ENCODE data around the gene BDKRB2. TPM values are rescaled to one million over a fixed set of nuclear protein-coding genes. Genes with fewer than 3 reads are reported as not detected.

The BDKRB2 gene
- total and polyA plus RNA-seq, 2 of the 13 experiments (the other 11 are each of a cell fraction or from before 2014, with no cell fraction given): 0.03 TPM; not detected in 1

DNA sequence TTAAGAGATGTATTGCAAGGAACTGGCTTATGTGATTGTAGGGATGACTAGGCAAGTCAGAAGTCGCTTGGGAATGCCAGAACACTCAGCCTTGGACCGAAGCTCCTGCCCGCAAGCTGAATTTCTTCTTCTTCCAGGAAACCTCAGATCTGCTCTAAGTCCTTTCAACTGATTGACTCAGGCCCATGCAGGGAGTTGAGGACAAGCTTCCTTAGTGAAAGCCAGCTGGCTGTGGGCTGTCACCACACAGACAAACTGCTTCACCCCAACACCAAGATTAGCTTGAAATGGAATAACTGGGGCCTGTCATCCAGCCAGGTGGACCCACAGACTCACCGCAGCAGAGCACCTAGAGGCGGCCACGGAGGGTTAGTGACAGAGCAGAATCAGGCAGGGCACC is 24.7 kb downstream of the BDKRB2 start (continued):
- TF ChIP-seq NRL (CRISPR knock-in tag; IDR thresholded peaks at IDR 0.05; ENCODE audit: borderline replicate concordance) (no peak), ZNF329 (CRISPR knock-in tag; IDR thresholded peaks at IDR 0.05; ENCODE audit: low read depth) (no peak), ZNF546 (CRISPR knock-in tag; conservative IDR thresholded peaks at IDR 0.05) (no peak), ZNF121 (CRISPR knock-in tag; IDR thresholded peaks at IDR 0.05) (no peak), ZNF451 (CRISPR knock-in tag; IDR thresholded peaks at IDR 0.05) (no peak)
- TF ChIP-seq, protein P1, sequence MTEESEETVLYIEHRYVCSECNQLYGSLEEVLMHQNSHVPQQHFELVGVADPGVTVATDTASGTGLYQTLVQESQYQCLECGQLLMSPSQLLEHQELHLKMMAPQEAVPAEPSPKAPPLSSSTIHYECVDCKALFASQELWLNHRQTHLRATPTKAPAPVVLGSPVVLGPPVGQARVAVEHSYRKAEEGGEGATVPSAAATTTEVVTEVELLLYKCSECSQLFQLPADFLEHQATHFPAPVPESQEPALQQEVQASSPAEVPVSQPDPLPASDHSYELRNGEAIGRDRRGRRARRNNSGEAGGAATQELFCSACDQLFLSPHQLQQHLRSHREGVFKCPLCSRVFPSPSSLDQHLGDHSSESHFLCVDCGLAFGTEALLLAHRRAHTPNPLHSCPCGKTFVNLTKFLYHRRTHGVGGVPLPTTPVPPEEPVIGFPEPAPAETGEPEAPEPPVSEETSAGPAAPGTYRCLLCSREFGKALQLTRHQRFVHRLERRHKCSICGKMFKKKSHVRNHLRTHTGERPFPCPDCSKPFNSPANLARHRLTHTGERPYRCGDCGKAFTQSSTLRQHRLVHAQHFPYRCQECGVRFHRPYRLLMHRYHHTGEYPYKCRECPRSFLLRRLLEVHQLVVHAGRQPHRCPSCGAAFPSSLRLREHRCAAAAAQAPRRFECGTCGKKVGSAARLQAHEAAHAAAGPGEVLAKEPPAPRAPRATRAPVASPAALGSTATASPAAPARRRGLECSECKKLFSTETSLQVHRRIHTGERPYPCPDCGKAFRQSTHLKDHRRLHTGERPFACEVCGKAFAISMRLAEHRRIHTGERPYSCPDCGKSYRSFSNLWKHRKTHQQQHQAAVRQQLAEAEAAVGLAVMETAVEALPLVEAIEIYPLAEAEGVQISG (CRISPR knock-in tag; IDR thresholded peaks at IDR 0.05): no peak

DNA sequence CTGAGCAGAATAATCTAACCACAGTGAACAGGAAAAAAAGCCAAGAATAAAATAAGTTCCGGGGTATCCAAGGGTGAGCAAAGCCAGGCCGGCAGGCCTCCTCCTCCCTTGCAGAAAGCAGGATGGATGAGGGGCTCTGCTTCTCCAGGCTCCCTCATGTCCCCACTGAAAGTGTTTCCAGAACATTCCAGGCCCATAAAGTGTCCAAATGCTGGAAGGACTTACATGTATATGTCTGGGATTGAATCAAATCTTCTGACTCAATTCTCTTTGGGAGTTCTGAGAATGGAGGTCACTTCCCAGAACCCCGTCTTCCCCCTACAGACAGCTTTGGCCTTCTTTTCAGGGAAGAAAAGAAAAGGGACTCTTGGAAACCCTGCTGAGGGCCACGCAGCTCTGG is 26.4 kb downstream of the BDKRB2 start:
- WGBS (ENCODE audit: low lambda C conversion rate): 58% methylated on average over 4 of the region's 4 CpGs
- Histone ChIP-seq H2AFZ (ENCODE audit: low read length) (no peak overlapping the region), H4K20me1 (ENCODE audit: insufficient read depth, low read length) (no peaks in the 10 kb centered on the region), H3K4me1 (ENCODE audit: insufficient read depth, low read length) (no peaks in the 10 kb centered on the region), H3K27me3 (ENCODE audit: control insufficient read depth in 1 of 2, insufficient read depth in 2 of 2, low read length in 2 of 2) (peaks cover 0 to 14% of the 10 kb centered on the region in 2 experiments; a peak in 2 of 5 replicates), H3K79me2 (ENCODE audit: insufficient read depth, low read length) (no peaks in the 10 kb centered on the region), H3K9me3 (ENCODE audit: low read length) (no peaks in the 10 kb centered on the region), H3K36me3 (replicated peaks in 1 of 2; ENCODE audit: control insufficient read depth in 1 of 2, insufficient read depth in 2 of 2, low read length in 2 of 2) (no peaks in the 10 kb centered on the region), H3K4me2 (ENCODE audit: low read depth, low read length) (no peak overlapping the region), H3K27ac (ENCODE audit: extremely low read length, insufficient read depth, low read length) (no peak overlapping the region), H3K4me3 (replicated peaks in 1 of 3; ENCODE audit: insufficient read depth in 1 of 3, low read depth in 2 of 3, low read length in 3 of 3) (no peak overlapping the region), H3K9ac (ENCODE audit: insufficient read depth, low read depth, low read length) (no peak overlapping the region)
- FAIRE-seq (no peak), ATAC-seq (no peak), DNase-seq (ENCODE audit: low spot score) (no peak)
- no TSS peak for BruUV-seq (replicated peaks)
- in situ Hi-C loops (cut with HindIII; ENCODE audit: extremely low pct_ligation_motif_present, low pct_unique_long_range_greater_than_20kb): no loop called here
- POLR2A ChIA-PET: no interaction called here
- CTCF ChIA-PET (ENCODE audit: low intra/inter-chr PET ratio, low total read pairs): no interaction called here
- intact Hi-C loops (cut with micrococcal nuclease; ENCODE audit: unreplicated experiment): no loop called here
- TF ChIP-seq PHF8 (CRISPR knock-in tag; IDR thresholded peaks at IDR 0.05) (no peak), ZNF10 (CRISPR knock-in tag; IDR thresholded peaks at IDR 0.05; ENCODE audit: borderline replicate concordance, low read depth) (no peak), RBM22 (optimal IDR thresholded peaks at IDR 0.05; ENCODE audit: low read length) (no peak), ZNF33A (CRISPR knock-in tag; IDR thresholded peaks at IDR 0.05; ENCODE audit: borderline replicate concordance) (no peak), ELF4 (CRISPR knock-in tag; IDR thresholded peaks at IDR 0.05; ENCODE audit: borderline replicate concordance) (no peak), ZNF235 (CRISPR knock-in tag; IDR thresholded peaks at IDR 0.05; ENCODE audit: borderline replicate concordance) (no peak), NCOR1 (IDR thresholded peaks at IDR 0.05; ENCODE audit: borderline replicate concordance, low read length) (no peak)
- TF ChIP-seq, protein P2, sequence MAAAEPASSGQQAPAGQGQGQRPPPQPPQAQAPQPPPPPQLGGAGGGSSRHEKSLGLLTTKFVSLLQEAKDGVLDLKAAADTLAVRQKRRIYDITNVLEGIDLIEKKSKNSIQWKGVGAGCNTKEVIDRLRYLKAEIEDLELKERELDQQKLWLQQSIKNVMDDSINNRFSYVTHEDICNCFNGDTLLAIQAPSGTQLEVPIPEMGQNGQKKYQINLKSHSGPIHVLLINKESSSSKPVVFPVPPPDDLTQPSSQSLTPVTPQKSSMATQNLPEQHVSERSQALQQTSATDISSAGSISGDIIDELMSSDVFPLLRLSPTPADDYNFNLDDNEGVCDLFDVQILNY (CRISPR knock-in tag; conservative IDR thresholded peaks at IDR 0.05): no peak
- TF ChIP-seq, protein P3, sequence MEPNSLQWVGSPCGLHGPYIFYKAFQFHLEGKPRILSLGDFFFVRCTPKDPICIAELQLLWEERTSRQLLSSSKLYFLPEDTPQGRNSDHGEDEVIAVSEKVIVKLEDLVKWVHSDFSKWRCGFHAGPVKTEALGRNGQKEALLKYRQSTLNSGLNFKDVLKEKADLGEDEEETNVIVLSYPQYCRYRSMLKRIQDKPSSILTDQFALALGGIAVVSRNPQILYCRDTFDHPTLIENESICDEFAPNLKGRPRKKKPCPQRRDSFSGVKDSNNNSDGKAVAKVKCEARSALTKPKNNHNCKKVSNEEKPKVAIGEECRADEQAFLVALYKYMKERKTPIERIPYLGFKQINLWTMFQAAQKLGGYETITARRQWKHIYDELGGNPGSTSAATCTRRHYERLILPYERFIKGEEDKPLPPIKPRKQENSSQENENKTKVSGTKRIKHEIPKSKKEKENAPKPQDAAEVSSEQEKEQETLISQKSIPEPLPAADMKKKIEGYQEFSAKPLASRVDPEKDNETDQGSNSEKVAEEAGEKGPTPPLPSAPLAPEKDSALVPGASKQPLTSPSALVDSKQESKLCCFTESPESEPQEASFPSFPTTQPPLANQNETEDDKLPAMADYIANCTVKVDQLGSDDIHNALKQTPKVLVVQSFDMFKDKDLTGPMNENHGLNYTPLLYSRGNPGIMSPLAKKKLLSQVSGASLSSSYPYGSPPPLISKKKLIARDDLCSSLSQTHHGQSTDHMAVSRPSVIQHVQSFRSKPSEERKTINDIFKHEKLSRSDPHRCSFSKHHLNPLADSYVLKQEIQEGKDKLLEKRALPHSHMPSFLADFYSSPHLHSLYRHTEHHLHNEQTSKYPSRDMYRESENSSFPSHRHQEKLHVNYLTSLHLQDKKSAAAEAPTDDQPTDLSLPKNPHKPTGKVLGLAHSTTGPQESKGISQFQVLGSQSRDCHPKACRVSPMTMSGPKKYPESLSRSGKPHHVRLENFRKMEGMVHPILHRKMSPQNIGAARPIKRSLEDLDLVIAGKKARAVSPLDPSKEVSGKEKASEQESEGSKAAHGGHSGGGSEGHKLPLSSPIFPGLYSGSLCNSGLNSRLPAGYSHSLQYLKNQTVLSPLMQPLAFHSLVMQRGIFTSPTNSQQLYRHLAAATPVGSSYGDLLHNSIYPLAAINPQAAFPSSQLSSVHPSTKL (CRISPR knock-in tag; IDR thresholded peaks at IDR 0.05): no peak
